HepG2 (cell line): ENCODE data around the gene CASS4. TPM values are rescaled to one million over a fixed set of nuclear protein-coding genes. Genes with fewer than 3 reads are reported as not detected.

ENCODE experiments used
- ATAC-seq: fragments of 200-7000 bp; cut with Tn5 transposase; 3 replicates; pipeline ENCODE4 v1.9.1; 2020; ENCODE audit warnings: mild to moderate bottlenecking, moderate library complexity
- BruUV-seq: library from RNA; stranded (reverse); fragments of 400-500 nt; replicated peaks from 2 replicates; lab custom pipeline; 2021; lab: Mats Ljungman, UMichigan
- CTCF ChIA-PET: fragments of 300-600 bp; formaldehyde crosslinking; extraction: SDS; loops from one replicate; lab custom pipeline; 2021; ENCODE audit warnings: low total read pairs, inconsistent platforms, low intra/inter-chr PET ratio; lab: Yijun Ruan, JAX
- POLR2A ChIA-PET: fragments of 350-600 bp; sonication (Branson Sonifier 250); formaldehyde crosslinking; loops from one replicate; lab custom pipeline; 2020; ENCODE audit warnings: antibody characterized with exemption, inconsistent platforms; lab: Yijun Ruan, JAX
- DNase-seq: peaks from one replicate; pipeline ENCODE4 v3.0.0-alpha.2; 2015; ENCODE audit warnings: low spot score
- FAIRE-seq: peaks from 3 replicates; lab custom pipeline; 2011; peaks lifted over from hg19 to GRCh38; lab: Jason Lieb, UNC
- H2AFZ ChIP-seq: one replicate; pipeline ENCODE4 v1.6.1; 2011; ENCODE audit warnings: low read length, inconsistent platforms
- H3K27ac ChIP-seq: fragments of 300-600 bp; 3 replicates; pipeline ENCODE4 v1.8.0; 2011; ENCODE audit warnings: mixed run types, mild to moderate bottlenecking, mixed read lengths, low read length, inconsistent platforms; ENCODE audit not compliant: insufficient read depth; ENCODE audit errors: extremely low read length
- H3K27me3 ChIP-seq, 2 experiments: fragments of 200-600 bp in 1 of 2; 2 replicates in 1 of 2; 3 replicates in 1 of 2; pipeline versions ENCODE4 v1.6.0 to v1.8.0; 2011; ENCODE audit warnings: low read length in 2 of 2, mild to moderate bottlenecking in 2 of 2, moderate library complexity in 2 of 2, inconsistent platforms in 1 of 2; ENCODE audit not compliant: insufficient read depth in 2 of 2, control insufficient read depth in 1 of 2
- H3K36me3 ChIP-seq, 2 experiments: fragments of 200-600 bp in 1 of 2; replicated peaks in 1 of 2; 2 replicates in 1 of 2; 3 replicates in 1 of 2; pipeline versions ENCODE4 v1.5.1 to v1.8.0; 2011; ENCODE audit warnings: low read length in 2 of 2, inconsistent platforms in 1 of 2; ENCODE audit not compliant: insufficient read depth in 2 of 2, control insufficient read depth in 1 of 2
- H3K4me1 ChIP-seq: 2 replicates; pipeline ENCODE4 v1.5.1; 2012; ENCODE audit warnings: low read length, inconsistent platforms; ENCODE audit not compliant: insufficient read depth
- H3K4me2 ChIP-seq: 2 replicates; pipeline ENCODE4 v1.6.0; 2011; ENCODE audit warnings: low read depth, low read length, inconsistent platforms
- H3K4me3 ChIP-seq, 3 experiments: fragments of 200-600 bp in 1 of 3; sonication (generic), shearing (Covaris generic) in 1 of 3; replicated peaks in 1 of 3; 2 replicates each; pipeline ENCODE4 v1.5.1; 2011 to 2016; ENCODE audit warnings: low read length in 3 of 3, inconsistent platforms in 2 of 3, low read depth in 2 of 3, mild to moderate bottlenecking in 2 of 3, control low read depth in 1 of 3, mixed read lengths in 1 of 3; ENCODE audit not compliant: insufficient read depth in 1 of 3
- H3K79me2 ChIP-seq: one replicate; pipeline ENCODE4 v1.6.1; 2011; ENCODE audit warnings: low read length, inconsistent platforms; ENCODE audit not compliant: insufficient read depth
- H3K9ac ChIP-seq: 2 replicates; pipeline ENCODE4 v1.6.0; 2011; ENCODE audit warnings: mild to moderate bottlenecking, low read depth, low read length, inconsistent platforms; ENCODE audit not compliant: insufficient read depth
- H3K9me3 ChIP-seq: 2 replicates; pipeline ENCODE4 v1.5.1; 2012; ENCODE audit warnings: mild to moderate bottlenecking, low read length
- H4K20me1 ChIP-seq: 2 replicates; pipeline ENCODE4 v1.6.0; 2011; ENCODE audit warnings: inconsistent platforms, mild to moderate bottlenecking, low read length, moderate library complexity; ENCODE audit not compliant: insufficient read depth
- FOXA3 ChIP-seq: IDR thresholded peaks from 2 replicates; pipeline ENCODE4 v1.6.1; 2016; ENCODE audit warnings: missing genetic modification reagents, missing compliant biosample characterization
- HNF4A ChIP-seq: sonication (generic); formaldehyde crosslinking; IDR thresholded peaks from 2 replicates; pipeline ENCODE4 v1.4.0; 2020; ENCODE audit warnings: missing genetic modification reagents
- HNF4G ChIP-seq, 2 experiments: sonication (generic) in 1 of 2; formaldehyde crosslinking in 1 of 2; IDR thresholded peaks; 2 replicates each; pipeline versions ENCODE4 v1.4.0 to v1.6.1; 2011 to 2020; ENCODE audit warnings: borderline replicate concordance in 2 of 2, low read depth in 2 of 2, mild to moderate bottlenecking in 2 of 2, low read length in 1 of 2, missing genetic modification reagents in 1 of 2, moderate library complexity in 1 of 2
- KDM2A ChIP-seq: sonication (generic); formaldehyde crosslinking; IDR thresholded peaks from 2 replicates; pipeline ENCODE4 v1.4.0; 2020; ENCODE audit warnings: low read depth, missing genetic modification reagents, borderline replicate concordance
- MATR3 ChIP-seq: sonication (generic); formaldehyde crosslinking; IDR thresholded peaks from 2 replicates; pipeline ENCODE4 v1.4.0; 2020; ENCODE audit warnings: missing genetic modification reagents
- XRCC5 ChIP-seq: fragments of 200-400 bp; formaldehyde crosslinking; optimal IDR thresholded peaks from 2 replicates; pipeline ENCODE3; 2017; ENCODE audit warnings: mild to moderate bottlenecking, low read length
- ZNF292 ChIP-seq: sonication (generic); formaldehyde crosslinking; IDR thresholded peaks from 2 replicates; pipeline ENCODE4 v1.8.1; 2022; ENCODE audit warnings: mild to moderate bottlenecking, low read depth, missing genetic modification reagents, borderline replicate concordance
- ZNF431 ChIP-seq: sonication (generic); formaldehyde crosslinking; IDR thresholded peaks from 2 replicates; pipeline ENCODE4 v1.9.0; 2022; ENCODE audit warnings: missing genetic modification reagents, low read depth, mild to moderate bottlenecking, borderline replicate concordance
- ZNF614 ChIP-seq: IDR thresholded peaks from 2 replicates; pipeline ENCODE4 v1.6.1; 2018; ENCODE audit warnings: missing biosample characterization, missing genetic modification reagents, inconsistent platforms, borderline replicate concordance
- ZNF644 ChIP-seq: IDR thresholded peaks from 2 replicates; pipeline ENCODE4 v1.6.1; 2016; ENCODE audit warnings: low read depth
- ZNF788 ChIP-seq: sonication (generic); formaldehyde crosslinking; IDR thresholded peaks from 2 replicates; pipeline ENCODE4 v1.5.0; 2020; ENCODE audit warnings: mild to moderate bottlenecking, missing genetic modification reagents, borderline replicate concordance
- WGBS: methylation state at CpG from one replicate; pipeline ENCODE4 v1.1.6; 2017; ENCODE audit warnings: low lambda C conversion rate; 5-methylcytosine and 5-hydroxymethylcytosine counted together
- in situ Hi-C: cut with HindIII; loops from 2 replicates; pipeline ENCODE4 v1.10.0; 2017; ENCODE audit warnings: low pct_unique_long_range_greater_than_20kb; ENCODE audit not compliant: extremely low pct_ligation_motif_present
- intact Hi-C: fragments of 100-400 bp; cut with micrococcal nuclease; formaldehyde crosslinking; loops from one replicate; pipeline ENCODE4 v1.10.0; 2022; ENCODE audit not compliant: unreplicated experiment
- polyA plus RNA-seq, 8 experiments: library from polyadenylated mRNA; depleted of rRNA in 3 of 8; stranded (reverse) in 7 of 8; unstranded in 1 of 8; fragments of >200 nt; fragmentation: Illumina TruSeq in 4 of 8; extraction: Trizol in 4 of 8; gene quantifications; 2 replicates each; pipeline versions ENCODE4 v1.2.1 to v1.2.3, GENCODE V29; 2011 to 2016; ENCODE audit warnings: low read depth in 4 of 8, missing spikeins in 1 of 8, mixed read lengths in 1 of 8; ENCODE audit not compliant: insufficient read depth in 1 of 8
- total RNA-seq, 5 experiments: library from RNA; depleted of rRNA; stranded (reverse); fragments of >200 nt; fragmentation: Illumina TruSeq; extraction: Trizol; gene quantifications; 2 replicates each; pipeline ENCODE4 v1.2.3, GENCODE V29; 2016; ENCODE audit warnings: low read depth in 1 of 5
- TF ChIP-seq, protein P1 (sequence below): IDR thresholded peaks from 2 replicates; pipeline ENCODE4 v1.4.0; 2020; ENCODE audit warnings: mild to moderate bottlenecking, missing genetic modification reagents

The CASS4 gene
- total and polyA plus RNA-seq, 2 of the 13 experiments (the other 11 are each of a cell fraction or from before 2014, with no cell fraction given), result 0.17 to 0.49 TPM

GRCh38 chr20:56424931-56425330 is 12.9 kb downstream of the CASS4 start:
- ChIA-PET CTCF (no interaction called here), POLR2A (interaction anchor here (0.8 kb wide), 1 partner anchor 18 kb away, joined by 3 read pairs; no protein-coding TSS in a partner anchor)
- Histone ChIP-seq H2AFZ (no peak overlapping the region), H3K9me3 (no peaks in the 10 kb centered on the region), H3K9ac (no peak overlapping the region), H3K4me2 (peak overlapping the region; percentile 11), H3K36me3 (no peaks in the 10 kb centered on the region), H3K27me3 (no peaks in the 10 kb centered on the region), H3K4me1 (peaks cover 44% of the 10 kb centered on the region), H3K4me3 (no peak overlapping the region), H3K79me2 (no peaks in the 10 kb centered on the region), H4K20me1 (no peaks in the 10 kb centered on the region), H3K27ac (no peak overlapping the region)
- 0% methylated on average over 1 of the region's 1 CpG for WGBS
- in situ Hi-C loops (no loop called here), intact Hi-C loops (loop anchor here (2.0 kb wide), 1 partner anchor 32 kb away; the partner anchor contains the start of genes AURKA and CSTF1)
- peak; percentile 57 for TF ChIP-seq HNF4G (IDR thresholded peaks at IDR 0.05; ENCODE audit: borderline replicate concordance, low read depth, low read length)
- no peak for TF ChIP-seq HNF4G (CRISPR knock-in tag; IDR thresholded peaks at IDR 0.05; ENCODE audit: borderline replicate concordance, low read depth)
- no peak for TF ChIP-seq ZNF431 (CRISPR knock-in tag)
- 0 out of 2 replicates have a peak, but pooled peaks have one; percentile 32 for TF ChIP-seq ZNF644 (CRISPR knock-in tag)
- TF ChIP-seq ZNF614, result no peak
- TF ChIP-seq ZNF292 (CRISPR knock-in tag), result peak; percentile 27; the same call in 1 of the 2 replicates
- peak; percentile 43 for TF ChIP-seq XRCC5
- TF ChIP-seq, protein P1, sequence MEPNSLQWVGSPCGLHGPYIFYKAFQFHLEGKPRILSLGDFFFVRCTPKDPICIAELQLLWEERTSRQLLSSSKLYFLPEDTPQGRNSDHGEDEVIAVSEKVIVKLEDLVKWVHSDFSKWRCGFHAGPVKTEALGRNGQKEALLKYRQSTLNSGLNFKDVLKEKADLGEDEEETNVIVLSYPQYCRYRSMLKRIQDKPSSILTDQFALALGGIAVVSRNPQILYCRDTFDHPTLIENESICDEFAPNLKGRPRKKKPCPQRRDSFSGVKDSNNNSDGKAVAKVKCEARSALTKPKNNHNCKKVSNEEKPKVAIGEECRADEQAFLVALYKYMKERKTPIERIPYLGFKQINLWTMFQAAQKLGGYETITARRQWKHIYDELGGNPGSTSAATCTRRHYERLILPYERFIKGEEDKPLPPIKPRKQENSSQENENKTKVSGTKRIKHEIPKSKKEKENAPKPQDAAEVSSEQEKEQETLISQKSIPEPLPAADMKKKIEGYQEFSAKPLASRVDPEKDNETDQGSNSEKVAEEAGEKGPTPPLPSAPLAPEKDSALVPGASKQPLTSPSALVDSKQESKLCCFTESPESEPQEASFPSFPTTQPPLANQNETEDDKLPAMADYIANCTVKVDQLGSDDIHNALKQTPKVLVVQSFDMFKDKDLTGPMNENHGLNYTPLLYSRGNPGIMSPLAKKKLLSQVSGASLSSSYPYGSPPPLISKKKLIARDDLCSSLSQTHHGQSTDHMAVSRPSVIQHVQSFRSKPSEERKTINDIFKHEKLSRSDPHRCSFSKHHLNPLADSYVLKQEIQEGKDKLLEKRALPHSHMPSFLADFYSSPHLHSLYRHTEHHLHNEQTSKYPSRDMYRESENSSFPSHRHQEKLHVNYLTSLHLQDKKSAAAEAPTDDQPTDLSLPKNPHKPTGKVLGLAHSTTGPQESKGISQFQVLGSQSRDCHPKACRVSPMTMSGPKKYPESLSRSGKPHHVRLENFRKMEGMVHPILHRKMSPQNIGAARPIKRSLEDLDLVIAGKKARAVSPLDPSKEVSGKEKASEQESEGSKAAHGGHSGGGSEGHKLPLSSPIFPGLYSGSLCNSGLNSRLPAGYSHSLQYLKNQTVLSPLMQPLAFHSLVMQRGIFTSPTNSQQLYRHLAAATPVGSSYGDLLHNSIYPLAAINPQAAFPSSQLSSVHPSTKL, result peak; percentile 30; the same call in 1 of the 2 replicates
- TF ChIP-seq KDM2A, result 0 out of 2 replicates have a peak, but pooled peaks have one; percentile 21
- no peak for TF ChIP-seq MATR3 (CRISPR knock-in tag)
- TF ChIP-seq ZNF788 (CRISPR knock-in tag), result peak; percentile 18; the same call in 1 of the 2 replicates
- peak; percentile 85 for TF ChIP-seq HNF4A (CRISPR knock-in tag)
- 0 out of 2 replicates have a peak, but pooled peaks have one; percentile 25 for TF ChIP-seq FOXA3 (CRISPR knock-in tag)
- BruUV-seq, result no TSS peak
- FAIRE-seq (peak; percentile 56), DNase-seq (no peak), ATAC-seq (peak; percentile 66)
